RWPE1 (cell line): ENCODE results near the gene ODR4.
"Not testable (repeated sequence)": the region's sequence is repeated elsewhere in the genome, so short reads cannot be mapped to it uniquely, and the experiment has no call there.

Experiments
- CTCF ChIA-PET: fragments of 350-600 bp; sonication (Branson Sonifier 250); formaldehyde crosslinking; extraction: SDS; loops from one replicate; lab custom pipeline; 2021; lab: Yijun Ruan, JAX
- POLR2A ChIA-PET: fragments of 400-600 bp; formaldehyde crosslinking; extraction: SDS; loops from one replicate; lab custom pipeline; 2020; ENCODE audit warnings: antibody characterized with exemption; ENCODE audit not compliant: low non-redundant PET; lab: Yijun Ruan, JAX
- DNase-seq: peaks from one replicate; pipeline ENCODE4 v3.0.0; 2012; ENCODE audit warnings: low spot score
- H3K27ac ChIP-seq: fragments of 450-650 bp; 2 replicates; pipeline ENCODE4 v1.5.1; 2017
- CTCF ChIP-seq: fragments of 450-650 bp; conservative IDR thresholded peaks from 2 replicates; pipeline ENCODE4 v1.5.1; 2017; ENCODE audit warnings: low read depth, mild to moderate bottlenecking

The ODR4 gene

GRCh38 chr1:186375152-186375928, at the start of gene ODR4, which contains the start of gene TPR:
Gene ODR4 (plus strand): TSS chr1:186375838. CDS start chr1:186379786, 3,948 bp downstream.
Gene TPR (minus strand): TSS chr1:186375253. CDS start chr1:186375028, 225 bp downstream.
- TF ChIP-seq CTCF: peak; percentile 96
- CTCF ChIA-PET: interaction anchor here (0.5 to 1.2 kb wide), 16 partner anchors 10 to 1742 kb away, joined by 3 to 9 read pairs (median 3); no protein-coding TSS in a partner anchor
- POLR2A ChIA-PET: interaction anchor here (0.8 kb wide), 1 partner anchor 10 kb away, joined by 3 read pairs; no protein-coding TSS in a partner anchor

GRCh38 chr1:186326009-186326408, 49.6 kb upstream of the ODR4 start:
- H3K27ac ChIP-seq: no peak overlapping the region
- ChIA-PET CTCF (interaction anchor here (0.6 kb wide), 3 partner anchors 27 to 1021 kb away, joined by 3 read pairs; no protein-coding TSS in a partner anchor), POLR2A (no interaction called here)
- no peak for TF ChIP-seq CTCF
- no peak for DNase-seq

More at GRCh38 chr1:186375152-186375928, at the start of gene ODR4, which contains the start of gene TPR:
- DNase-seq: peak; percentile 99
- H3K27ac ChIP-seq: peak within 1 kb of the TSS; percentile 98

- H3K27ac ChIP-seq: no peak overlapping the region
- TF ChIP-seq CTCF: no peak
- no peak for DNase-seq
- ChIA-PET POLR2A (no interaction called here), CTCF (no interaction called here)
These were observed 48.3 kb upstream of the ODR4 start for GRCh38 chr1:186327331-186327730.

- ChIA-PET POLR2A (no interaction called here), CTCF (interaction anchor here (0.6 to 1.0 kb wide), 3 partner anchors 32 to 44 kb away, joined by 3 to 6 read pairs (median 3); partner anchors contain the start of gene TPR)
- no peak; the same call in 1 of the 2 replicates for TF ChIP-seq CTCF
- H3K27ac ChIP-seq: no peak overlapping the region
- DNase-seq: no peak
These were observed 44.9 kb upstream of the ODR4 start for GRCh38 chr1:186330758-186331157.

GRCh38 chr1:186337554-186337953, 38.1 kb upstream of the ODR4 start:
- TF ChIP-seq CTCF: no peak
- no peak overlapping the region for H3K27ac ChIP-seq
- no peak for DNase-seq
- POLR2A ChIA-PET: no interaction called here
- CTCF ChIA-PET: no interaction called here

GRCh38 chr1:186340772-186341171, 34.9 kb upstream of the ODR4 start:
- CTCF ChIA-PET: no interaction called here
- POLR2A ChIA-PET: no interaction called here
- no peak for DNase-seq

GRCh38 chr1:186347837-186348691, 27.6 kb upstream of the ODR4 start:
- H3K27ac ChIP-seq, DNase-seq, CTCF ChIA-PET, POLR2A ChIA-PET: not testable (repeated sequence)

More at GRCh38 chr1:186340772-186341171, 34.9 kb upstream of the ODR4 start:
- TF ChIP-seq CTCF: no peak
- no peak overlapping the region for H3K27ac ChIP-seq
